Suprapubic skin (tissue), 3 donors: ENCODE data around the gene TSNAX.

Experiments used
- EP300 ChIP-seq: sonication (generic); formaldehyde crosslinking; IDR thresholded peaks from one replicate; pipeline ENCODE4 v1.6.1; 2017; ENCODE audit warnings: antibody characterized with exemption
- POLR2A ChIP-seq, 2 donors: fragments of 450-650 bp; IDR thresholded peaks; one replicate each; pipeline ENCODE4 v1.6.1; 2017; ENCODE audit warnings: antibody characterized with exemption in 2 of 2, mild to moderate bottlenecking in 2 of 2, moderate library complexity in 2 of 2
- TF ChIP-seq, protein P1 (sequence below), 2 donors: fragments of 200-600 bp in 1 of 2; fragments of 450-650 bp in 1 of 2; sonication (generic) in 1 of 2; IDR thresholded peaks; one replicate each; pipeline ENCODE4 v1.5.1; 2016 to 2019; ENCODE audit warnings: antibody characterized with exemption in 2 of 2, mild to moderate bottlenecking in 1 of 2, moderate library complexity in 1 of 2

DNA sequence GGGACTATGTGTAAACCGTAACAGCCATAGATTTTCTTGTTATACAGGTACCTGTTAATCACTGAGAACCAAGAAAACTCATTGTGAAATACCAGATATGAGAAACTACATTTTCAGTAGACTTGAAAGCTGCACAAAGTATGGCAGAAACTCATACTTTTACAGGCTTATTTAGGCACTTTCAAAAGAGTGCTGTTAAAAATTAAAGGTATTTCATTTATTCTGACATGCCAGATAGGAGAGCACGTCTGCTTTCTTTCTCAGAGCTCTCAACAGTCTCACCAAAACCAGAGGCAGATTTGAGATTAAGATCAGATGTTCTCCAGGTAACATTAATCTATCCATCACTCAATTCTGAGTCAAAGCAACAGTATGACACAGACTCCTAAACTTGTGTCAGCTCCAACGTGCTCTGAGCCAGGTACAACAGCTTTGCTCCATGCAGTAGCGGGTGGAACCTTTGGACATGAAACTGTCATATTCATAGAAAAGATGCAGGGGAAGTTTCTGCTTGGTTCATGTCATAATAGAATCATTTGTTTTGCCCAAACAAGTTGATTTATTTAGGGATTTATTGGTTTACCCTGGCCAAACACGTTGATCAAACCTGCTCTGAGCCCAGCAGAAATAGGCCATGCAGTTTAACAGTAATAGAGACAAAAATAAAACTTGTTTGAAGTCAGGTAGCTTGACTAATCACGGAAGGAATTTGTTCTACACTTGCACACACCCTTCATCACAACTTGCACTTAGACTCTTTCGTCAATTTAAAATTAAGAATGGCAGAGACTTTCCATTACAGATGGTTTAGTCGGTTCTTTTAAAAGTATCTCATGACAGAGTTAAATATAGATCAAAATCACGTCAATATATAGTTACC lies 20.8 kb upstream of the TSNAX start:
- TF ChIP-seq, protein P1, sequence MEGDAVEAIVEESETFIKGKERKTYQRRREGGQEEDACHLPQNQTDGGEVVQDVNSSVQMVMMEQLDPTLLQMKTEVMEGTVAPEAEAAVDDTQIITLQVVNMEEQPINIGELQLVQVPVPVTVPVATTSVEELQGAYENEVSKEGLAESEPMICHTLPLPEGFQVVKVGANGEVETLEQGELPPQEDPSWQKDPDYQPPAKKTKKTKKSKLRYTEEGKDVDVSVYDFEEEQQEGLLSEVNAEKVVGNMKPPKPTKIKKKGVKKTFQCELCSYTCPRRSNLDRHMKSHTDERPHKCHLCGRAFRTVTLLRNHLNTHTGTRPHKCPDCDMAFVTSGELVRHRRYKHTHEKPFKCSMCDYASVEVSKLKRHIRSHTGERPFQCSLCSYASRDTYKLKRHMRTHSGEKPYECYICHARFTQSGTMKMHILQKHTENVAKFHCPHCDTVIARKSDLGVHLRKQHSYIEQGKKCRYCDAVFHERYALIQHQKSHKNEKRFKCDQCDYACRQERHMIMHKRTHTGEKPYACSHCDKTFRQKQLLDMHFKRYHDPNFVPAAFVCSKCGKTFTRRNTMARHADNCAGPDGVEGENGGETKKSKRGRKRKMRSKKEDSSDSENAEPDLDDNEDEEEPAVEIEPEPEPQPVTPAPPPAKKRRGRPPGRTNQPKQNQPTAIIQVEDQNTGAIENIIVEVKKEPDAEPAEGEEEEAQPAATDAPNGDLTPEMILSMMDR (IDR thresholded peaks at IDR 0.05), result no peak
- TF ChIP-seq POLR2A (IDR thresholded peaks at IDR 0.05) (no peak), EP300 (no peak)
